ENCODE data around the gene RIPPLY3. TPM values are rescaled to one million over a fixed set of nuclear protein-coding genes. Genes with fewer than 3 reads are reported as not detected.
A peak's percentile ranks its signal among the peaks of the same experiment; 100 is the strongest.
"Not testable (repeated sequence)": the region's sequence is repeated elsewhere in the genome, so short reads cannot be mapped to it uniquely, and the experiment has no call there.

The RIPPLY3 gene
- total and polyA plus RNA-seq, 4 donors = 0.39 to 0.68 (median 0.44) TPM; not detected in 1

DNA sequence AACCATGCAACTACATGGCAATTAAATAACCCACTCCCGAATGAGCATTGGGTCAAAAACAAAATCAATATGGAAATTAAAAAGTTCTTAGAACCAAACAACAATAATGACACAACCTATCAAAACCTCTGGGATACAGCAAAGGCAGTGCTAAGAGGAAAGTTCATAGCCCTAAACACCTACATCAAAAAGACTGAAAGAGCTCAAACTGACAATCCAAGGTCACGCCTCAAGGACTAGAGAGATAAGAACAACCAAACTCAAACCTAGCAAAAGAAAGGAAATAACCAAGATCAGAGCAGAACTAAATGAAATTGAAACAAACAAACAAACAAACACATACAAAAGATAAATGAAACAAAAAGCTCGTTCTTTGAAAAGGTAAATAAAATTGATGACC is 43.2 kb downstream of the RIPPLY3 start:
- no CpG with 5 or more reads among the region's 3 CpGs for WGBS (ENCODE audit: insufficient coverage)
- DNase-seq (ENCODE audit: low read depth in 4 of 6, low spot score in 6 of 6); H3K36me3 ChIP-seq (ENCODE audit: control insufficient read depth, insufficient read depth, low read length); H3K27ac ChIP-seq (ENCODE audit: low read depth, low read length); H3K4me1 ChIP-seq (ENCODE audit: control insufficient read depth, insufficient read depth, low read length); H3K27me3 ChIP-seq (ENCODE audit: control insufficient read depth, insufficient read depth, low read length); H3K4me3 ChIP-seq (ENCODE audit: low read depth, low read length); H3K9me3 ChIP-seq (ENCODE audit: control insufficient read depth, insufficient read depth, low read length): not testable (repeated sequence)

DNA sequence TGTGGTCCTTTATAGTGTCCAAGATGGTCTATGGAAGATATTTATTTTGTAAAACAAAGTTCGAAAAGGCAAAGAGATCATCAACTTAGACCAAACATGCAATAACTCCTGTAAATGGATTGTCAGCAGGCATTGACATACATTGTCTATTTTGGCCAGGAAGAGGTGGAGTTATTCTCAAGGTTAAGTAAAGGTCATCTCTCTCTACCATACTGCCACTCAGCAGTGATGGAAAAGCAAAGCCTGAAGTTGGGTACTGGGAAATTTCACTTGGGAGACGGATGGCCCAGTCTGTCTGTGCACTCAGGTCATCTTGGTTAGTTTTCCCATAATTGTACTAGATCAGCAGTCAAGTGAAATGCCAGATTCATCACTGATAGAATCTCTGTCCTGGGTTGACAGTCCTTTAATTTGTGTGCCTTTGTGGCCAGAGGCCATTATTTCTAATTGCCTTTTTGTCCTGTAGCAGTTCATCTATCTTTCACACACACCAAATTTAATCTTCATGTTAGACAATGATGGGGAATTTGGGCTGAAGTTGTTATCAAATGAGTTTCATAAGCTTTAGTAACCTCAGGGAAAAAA is 48.9 kb downstream of the RIPPLY3 start:
- H3K4me3 ChIP-seq (ENCODE audit: low read depth, low read length) = no peak overlapping the region
- DNase-seq (ENCODE audit: low read depth in 4 of 6, low spot score in 6 of 6) = no peak
- no peaks in the 10 kb centered on the region for H3K36me3 ChIP-seq (ENCODE audit: control insufficient read depth, insufficient read depth, low read length)
- 50% methylated on average over 1 of the region's 2 CpGs for WGBS (ENCODE audit: insufficient coverage)
- H3K9me3 ChIP-seq (ENCODE audit: control insufficient read depth, insufficient read depth, low read length) = no peaks in the 10 kb centered on the region
- H3K4me1 ChIP-seq (ENCODE audit: control insufficient read depth, insufficient read depth, low read length) = peaks cover 10% of the 10 kb centered on the region
- no peaks in the 10 kb centered on the region for H3K27me3 ChIP-seq (ENCODE audit: control insufficient read depth, insufficient read depth, low read length)
- H3K27ac ChIP-seq (ENCODE audit: low read depth, low read length) = no peak overlapping the region

DNA sequence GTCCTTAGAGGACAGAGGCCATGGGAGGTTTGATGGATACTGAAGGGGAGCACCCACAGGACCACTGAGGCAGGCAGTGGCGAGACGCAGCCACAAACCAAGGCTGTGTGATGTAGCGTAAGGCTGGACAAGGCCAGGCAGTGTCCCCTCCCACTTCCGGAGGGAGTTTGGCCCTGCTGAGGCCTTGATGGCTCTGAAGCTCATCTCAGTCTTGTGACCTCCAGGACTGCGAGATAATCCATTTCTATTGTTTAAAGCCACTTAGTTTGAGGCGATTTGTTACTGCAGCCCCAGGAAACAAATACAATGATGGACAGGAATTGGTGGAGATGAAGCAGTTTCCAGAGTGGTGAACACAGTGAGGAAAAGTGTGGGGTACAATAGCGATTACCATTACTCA is 51.1 kb downstream of the RIPPLY3 start:
- no peak for DNase-seq (ENCODE audit: low read depth in 4 of 6, low spot score in 6 of 6)
- H3K4me1 ChIP-seq (ENCODE audit: control insufficient read depth, insufficient read depth, low read length) = peaks cover 12% of the 10 kb centered on the region
- H3K9me3 ChIP-seq (ENCODE audit: control insufficient read depth, insufficient read depth, low read length) = no peaks in the 10 kb centered on the region
- H3K36me3 ChIP-seq (ENCODE audit: control insufficient read depth, insufficient read depth, low read length) = no peaks in the 10 kb centered on the region
- H3K27me3 ChIP-seq (ENCODE audit: control insufficient read depth, insufficient read depth, low read length) = no peaks in the 10 kb centered on the region
- WGBS (ENCODE audit: insufficient coverage) = 86% methylated on average over 5 of the region's 7 CpGs
- H3K4me3 ChIP-seq (ENCODE audit: low read depth, low read length) = no peak overlapping the region
- H3K27ac ChIP-seq (ENCODE audit: low read depth, low read length) = no peak overlapping the region

DNA sequence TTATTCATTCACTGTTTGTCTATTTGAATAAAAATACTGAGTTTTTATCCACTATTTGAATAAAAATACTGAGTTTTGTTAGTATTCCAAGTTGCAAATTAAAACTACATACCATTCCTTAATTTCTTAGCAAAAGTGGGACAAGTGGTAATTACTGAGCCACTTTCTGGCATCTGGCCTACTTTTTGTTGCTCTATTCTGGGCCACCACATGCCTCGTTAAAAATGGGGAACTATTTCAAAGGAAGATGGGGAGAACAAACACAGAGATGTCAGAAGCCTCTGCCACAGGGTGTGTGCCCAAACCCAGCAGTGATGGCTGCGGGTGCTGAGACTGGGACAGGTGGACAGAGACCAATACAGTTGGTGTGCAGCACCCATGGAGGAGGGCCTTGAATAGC is 51.8 kb downstream of the RIPPLY3 start:
- H3K9me3 ChIP-seq (ENCODE audit: control insufficient read depth, insufficient read depth, low read length) = no peaks in the 10 kb centered on the region
- H3K27ac ChIP-seq (ENCODE audit: low read depth, low read length) = no peak overlapping the region
- 52% methylated on average over 2 of the region's 2 CpGs for WGBS (ENCODE audit: insufficient coverage)
- no peaks in the 10 kb centered on the region for H3K27me3 ChIP-seq (ENCODE audit: control insufficient read depth, insufficient read depth, low read length)
- H3K4me3 ChIP-seq (ENCODE audit: low read depth, low read length) = no peak overlapping the region
- H3K36me3 ChIP-seq (ENCODE audit: control insufficient read depth, insufficient read depth, low read length) = no peaks in the 10 kb centered on the region
- peak in 1 of 6 donors; percentile 30 for DNase-seq (ENCODE audit: low read depth in 4 of 6, low spot score in 6 of 6)
- H3K4me1 ChIP-seq (ENCODE audit: control insufficient read depth, insufficient read depth, low read length) = peaks cover 12% of the 10 kb centered on the region

DNA sequence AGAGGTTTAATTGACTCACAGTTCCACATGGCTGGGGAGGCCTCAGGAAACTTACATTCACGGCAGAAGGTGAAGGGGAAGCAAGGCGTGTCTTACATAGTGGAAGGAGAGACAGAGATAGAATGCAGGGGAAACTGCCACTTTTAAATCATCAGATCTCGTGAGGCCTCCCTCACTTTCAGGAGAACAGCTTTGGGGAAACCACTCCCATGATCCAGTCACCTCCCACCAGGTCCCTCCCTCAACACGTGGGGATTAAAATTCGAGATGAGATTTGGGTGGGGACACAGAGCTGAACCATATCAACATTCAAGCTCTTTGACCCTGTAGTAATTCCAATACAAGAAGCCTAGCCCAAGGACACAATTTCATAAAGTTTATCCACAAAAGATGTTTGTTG is 52.7 kb downstream of the RIPPLY3 start:
- H3K4me3 ChIP-seq (ENCODE audit: low read depth, low read length) = no peak overlapping the region
- WGBS (ENCODE audit: insufficient coverage) = no CpG with 5 or more reads among the region's 5 CpGs
- no peaks in the 10 kb centered on the region for H3K27me3 ChIP-seq (ENCODE audit: control insufficient read depth, insufficient read depth, low read length)
- H3K36me3 ChIP-seq (ENCODE audit: control insufficient read depth, insufficient read depth, low read length) = no peaks in the 10 kb centered on the region
- H3K27ac ChIP-seq (ENCODE audit: low read depth, low read length) = no peak overlapping the region
- no peak for DNase-seq (ENCODE audit: low read depth in 4 of 6, low spot score in 6 of 6)
- peaks cover 14% of the 10 kb centered on the region for H3K4me1 ChIP-seq (ENCODE audit: control insufficient read depth, insufficient read depth, low read length)
- no peaks in the 10 kb centered on the region for H3K9me3 ChIP-seq (ENCODE audit: control insufficient read depth, insufficient read depth, low read length)

DNA sequence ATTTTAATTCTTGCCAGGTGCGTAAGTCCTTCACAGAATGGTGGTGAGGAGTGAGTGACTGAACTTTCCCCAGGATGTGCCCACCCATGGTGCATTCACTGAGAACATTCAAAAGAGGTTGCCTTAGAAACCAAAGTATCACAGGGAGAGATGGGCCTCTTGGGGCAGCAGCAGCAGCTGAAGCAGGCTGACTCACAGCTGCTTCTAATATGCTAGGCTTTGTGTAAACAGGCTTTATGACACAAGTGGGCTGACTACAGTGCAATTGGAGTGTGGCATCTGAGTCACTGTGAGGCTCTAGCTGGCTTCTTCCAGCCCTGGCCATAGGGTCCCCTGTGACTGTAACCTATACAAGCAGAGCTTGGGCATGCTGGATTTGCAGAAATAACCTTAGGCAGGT is 53.8 kb downstream of the RIPPLY3 start:
- H3K36me3 ChIP-seq (ENCODE audit: control insufficient read depth, insufficient read depth, low read length) = no peaks in the 10 kb centered on the region
- 40% methylated on average over 1 of the region's 1 CpG for WGBS (ENCODE audit: insufficient coverage)
- H3K9me3 ChIP-seq (ENCODE audit: control insufficient read depth, insufficient read depth, low read length) = no peaks in the 10 kb centered on the region
- H3K27ac ChIP-seq (ENCODE audit: low read depth, low read length) = peak overlapping the region; percentile 64
- peaks cover 19% of the 10 kb centered on the region for H3K4me1 ChIP-seq (ENCODE audit: control insufficient read depth, insufficient read depth, low read length)
- DNase-seq (ENCODE audit: low read depth in 4 of 6, low spot score in 6 of 6) = peak; percentile 55 to 96 (median 70)
- H3K4me3 ChIP-seq (ENCODE audit: low read depth, low read length) = no peak overlapping the region
- no peaks in the 10 kb centered on the region for H3K27me3 ChIP-seq (ENCODE audit: control insufficient read depth, insufficient read depth, low read length)

DNA sequence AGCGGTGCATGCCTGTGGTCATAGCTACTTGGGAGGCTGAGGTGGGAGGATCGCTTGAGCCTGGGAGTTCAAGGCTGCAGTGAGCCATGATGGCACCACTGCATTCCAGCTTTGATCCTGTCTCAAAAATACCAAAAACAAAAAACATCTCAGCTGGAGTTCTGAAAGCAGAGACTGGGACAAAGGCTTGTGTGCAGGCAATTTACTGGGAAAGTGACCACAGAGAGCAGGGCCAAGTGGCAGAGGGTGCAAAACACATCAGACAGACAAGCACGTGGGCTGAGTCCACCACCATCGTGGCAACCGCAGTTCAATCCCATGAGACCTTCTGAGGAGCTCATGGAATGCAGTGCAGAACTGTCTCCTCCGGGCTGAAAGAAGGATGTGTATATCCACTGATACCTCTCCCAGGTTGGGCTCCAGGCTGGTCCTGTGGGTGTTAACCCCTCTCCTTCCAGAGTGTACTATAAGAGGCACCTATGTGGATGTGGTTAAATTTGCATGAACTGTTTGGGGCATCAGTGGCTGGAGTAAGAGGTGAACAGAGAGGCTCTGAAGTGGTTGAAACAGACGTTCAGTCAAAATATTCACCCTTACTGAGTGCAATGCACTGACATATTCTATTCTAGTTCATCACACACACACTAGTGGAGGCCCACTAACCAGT is 55.6 kb downstream of the RIPPLY3 start:
- Histone ChIP-seq H3K27me3 (ENCODE audit: control insufficient read depth, insufficient read depth, low read length) (no peaks in the 10 kb centered on the region), H3K4me3 (ENCODE audit: low read depth, low read length) (no peak overlapping the region), H3K27ac (ENCODE audit: low read depth, low read length) (no peak overlapping the region), H3K36me3 (ENCODE audit: control insufficient read depth, insufficient read depth, low read length) (no peaks in the 10 kb centered on the region), H3K9me3 (ENCODE audit: control insufficient read depth, insufficient read depth, low read length) (no peaks in the 10 kb centered on the region), H3K4me1 (ENCODE audit: control insufficient read depth, insufficient read depth, low read length) (peaks cover 19% of the 10 kb centered on the region)
- 62% methylated on average over 4 of the region's 7 CpGs for WGBS (ENCODE audit: insufficient coverage)
- DNase-seq (ENCODE audit: low read depth in 4 of 6, low spot score in 6 of 6) = no peak

DNA sequence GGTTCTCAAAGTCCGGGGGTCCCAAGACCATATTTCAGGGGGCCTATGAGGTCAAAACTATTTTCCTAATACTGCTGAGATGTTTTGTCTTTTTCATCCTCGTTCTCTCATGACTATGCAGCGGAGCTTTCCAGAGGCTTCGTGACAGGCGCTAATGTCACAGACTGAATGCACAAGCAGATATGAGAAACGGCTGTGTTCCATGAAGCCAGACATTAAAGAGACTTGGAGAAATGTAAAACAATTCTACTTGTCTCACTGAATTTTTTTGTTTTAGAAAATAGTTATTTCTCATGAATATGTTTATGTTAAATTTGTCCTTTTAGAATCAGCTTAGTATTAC is 56.1 kb downstream of the RIPPLY3 start:
- H3K36me3 ChIP-seq (ENCODE audit: control insufficient read depth, insufficient read depth, low read length) = no peaks in the 10 kb centered on the region
- WGBS (ENCODE audit: insufficient coverage) = 81% methylated on average over 4 of the region's 6 CpGs
- H3K4me1 ChIP-seq (ENCODE audit: control insufficient read depth, insufficient read depth, low read length) = peaks cover 19% of the 10 kb centered on the region
- DNase-seq (ENCODE audit: low read depth in 4 of 6, low spot score in 6 of 6) = peak in 2 of 6 donors; percentile 38 to 55
- no peak overlapping the region for H3K4me3 ChIP-seq (ENCODE audit: low read depth, low read length)
- no peaks in the 10 kb centered on the region for H3K9me3 ChIP-seq (ENCODE audit: control insufficient read depth, insufficient read depth, low read length)
- H3K27ac ChIP-seq (ENCODE audit: low read depth, low read length) = no peak overlapping the region
- no peaks in the 10 kb centered on the region for H3K27me3 ChIP-seq (ENCODE audit: control insufficient read depth, insufficient read depth, low read length)

DNA sequence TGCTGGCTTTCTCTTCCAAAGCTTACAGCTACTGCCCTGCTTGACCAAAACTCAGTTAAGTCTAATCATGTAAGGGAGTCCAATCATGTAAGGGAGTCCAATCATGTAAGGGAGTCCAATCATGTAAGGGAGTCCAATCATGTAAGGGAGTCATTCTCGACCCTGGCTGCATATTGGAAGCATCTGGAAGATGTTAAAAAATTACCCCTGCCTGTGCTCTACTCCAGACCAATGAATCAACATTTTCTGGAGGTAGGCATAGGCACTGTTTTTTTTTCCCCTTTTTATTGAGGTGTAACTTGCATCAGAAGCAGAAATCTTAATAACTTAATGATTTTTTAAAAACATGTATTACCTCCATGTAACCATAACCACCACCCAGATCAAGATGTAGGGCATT is 56.9 kb downstream of the RIPPLY3 start:
- Histone ChIP-seq H3K4me1 (ENCODE audit: control insufficient read depth, insufficient read depth, low read length) (peaks cover 17% of the 10 kb centered on the region), H3K4me3 (ENCODE audit: low read depth, low read length) (no peak overlapping the region), H3K9me3 (ENCODE audit: control insufficient read depth, insufficient read depth, low read length) (no peaks in the 10 kb centered on the region), H3K27ac (ENCODE audit: low read depth, low read length) (no peak overlapping the region), H3K27me3 (ENCODE audit: control insufficient read depth, insufficient read depth, low read length) (no peaks in the 10 kb centered on the region), H3K36me3 (ENCODE audit: control insufficient read depth, insufficient read depth, low read length) (no peaks in the 10 kb centered on the region)
- no CpG with 5 or more reads among the region's 1 CpG for WGBS (ENCODE audit: insufficient coverage)
- DNase-seq (ENCODE audit: low read depth in 4 of 6, low spot score in 6 of 6) = no peak

DNA sequence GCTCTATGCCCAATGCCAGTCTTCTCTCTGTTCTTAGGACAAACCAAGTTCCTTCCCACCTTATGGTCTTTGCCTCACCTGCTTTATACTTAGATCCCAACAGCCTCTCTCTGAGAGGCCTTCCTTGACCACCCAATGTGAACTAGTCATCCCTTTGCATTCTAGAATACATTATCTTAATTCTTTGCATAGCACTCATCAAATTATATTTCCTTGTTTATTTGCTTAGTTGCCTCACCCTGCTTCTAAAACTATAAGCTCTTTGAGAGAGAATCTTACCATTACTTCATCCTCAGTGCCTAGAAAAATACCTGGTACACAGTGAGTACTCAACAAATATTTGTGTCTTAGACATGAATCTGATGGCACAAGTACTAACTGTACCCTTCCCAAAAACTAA is 58.3 kb downstream of the RIPPLY3 start:
- Histone ChIP-seq H3K27me3 (ENCODE audit: control insufficient read depth, insufficient read depth, low read length) (no peaks in the 10 kb centered on the region), H3K27ac (ENCODE audit: low read depth, low read length) (no peak overlapping the region), H3K36me3 (ENCODE audit: control insufficient read depth, insufficient read depth, low read length) (no peaks in the 10 kb centered on the region), H3K9me3 (ENCODE audit: control insufficient read depth, insufficient read depth, low read length) (no peaks in the 10 kb centered on the region), H3K4me1 (ENCODE audit: control insufficient read depth, insufficient read depth, low read length) (peaks cover 14% of the 10 kb centered on the region), H3K4me3 (ENCODE audit: low read depth, low read length) (no peak overlapping the region)
- DNase-seq (ENCODE audit: low read depth in 4 of 6, low spot score in 6 of 6) = no peak

All from spinal cord (tissue), 10 donors.